Ecto neural progenitor cell (in vitro differentiated cells): Measurements from ENCODE around the gene ZNF331.

ENCODE experiments used
- DNase-seq: peaks from one replicate; pipeline ENCODE4 v3.0.0-alpha.2; 2018; ENCODE audit warnings: low spot score

Gene ZNF331

DNA sequence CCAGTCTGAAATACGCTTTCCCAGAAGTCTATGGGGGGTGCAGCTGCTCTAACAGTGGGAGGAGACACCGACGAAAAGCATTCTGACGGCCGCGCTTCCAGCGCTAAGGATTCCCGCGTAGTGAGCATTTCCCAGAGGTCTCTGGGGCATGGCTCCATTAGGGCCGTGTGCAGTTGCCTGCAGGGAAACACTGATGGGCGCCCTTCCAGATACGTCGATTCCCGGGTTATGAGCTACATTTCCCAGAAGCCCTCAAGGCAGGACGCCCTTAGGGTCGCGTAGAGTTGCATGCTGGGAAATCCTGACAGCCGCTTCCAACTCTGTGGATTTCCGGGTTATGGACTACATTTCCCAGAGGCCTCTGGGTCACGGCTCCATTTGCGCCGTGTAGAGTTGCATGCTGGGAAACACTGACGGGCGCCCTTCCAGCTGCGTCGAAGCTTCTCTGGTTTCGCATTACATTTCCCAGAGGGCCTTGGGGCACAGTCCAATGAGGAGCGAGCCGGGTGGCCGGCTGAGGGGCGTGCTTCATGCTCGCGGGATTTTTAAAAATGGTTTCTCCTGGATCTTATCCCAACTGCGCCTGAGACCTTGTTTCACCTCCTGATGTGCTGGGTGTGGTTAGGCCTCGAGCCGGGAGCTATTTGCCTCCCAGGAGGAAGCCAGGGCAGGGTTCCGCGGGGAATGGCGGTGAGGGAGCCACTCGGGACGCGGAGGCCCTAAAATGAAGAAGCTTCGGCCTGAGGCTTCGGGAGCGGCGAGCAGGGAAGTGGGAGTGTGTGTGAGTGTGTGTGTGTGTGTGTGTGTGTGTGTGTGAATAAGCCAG, 17.2 kb upstream of the ZNF331 start:
- peak; percentile 97 for DNase-seq

DNA sequence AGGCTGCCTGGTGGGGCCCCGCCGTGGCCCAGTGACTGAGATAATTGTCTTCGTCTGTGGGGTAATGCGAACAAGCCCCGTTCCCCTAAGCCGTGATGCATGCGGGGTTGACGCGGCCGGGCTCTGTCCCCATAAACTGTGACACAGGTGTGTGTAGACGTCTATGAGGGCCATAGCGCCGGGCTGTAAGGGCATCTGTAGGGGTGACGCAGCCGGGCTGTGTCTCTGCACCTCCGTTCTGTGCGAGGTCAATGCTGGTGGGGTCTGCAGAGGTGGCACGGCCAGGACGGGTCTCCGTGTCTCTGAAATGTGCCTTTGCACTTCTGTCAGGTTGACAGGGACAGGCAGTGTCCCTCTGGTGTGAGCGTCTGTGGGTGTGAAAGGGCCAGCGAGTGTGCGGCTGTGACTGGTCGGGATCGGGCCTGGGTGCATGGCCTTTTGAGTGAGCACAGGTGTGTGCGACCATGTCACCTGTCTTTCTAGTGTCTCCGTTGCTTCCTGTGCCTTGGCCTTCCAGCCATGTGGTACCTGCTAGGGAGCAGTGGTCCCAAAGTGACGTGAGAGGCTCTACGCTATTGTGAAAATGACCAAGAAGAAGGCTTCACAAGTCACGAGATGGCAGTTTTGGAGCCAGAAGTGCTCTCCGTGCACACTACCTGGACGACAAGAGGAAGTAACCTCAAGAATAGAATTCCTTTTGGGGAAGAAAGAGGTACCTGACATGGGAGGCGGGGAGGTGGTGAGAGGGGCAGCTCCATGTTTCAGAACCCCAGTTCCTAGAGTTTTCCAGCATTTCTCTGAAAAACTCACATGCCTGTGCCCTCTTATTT, 16.4 kb upstream of the ZNF331 start:
- DNase-seq, result no peak

DNA sequence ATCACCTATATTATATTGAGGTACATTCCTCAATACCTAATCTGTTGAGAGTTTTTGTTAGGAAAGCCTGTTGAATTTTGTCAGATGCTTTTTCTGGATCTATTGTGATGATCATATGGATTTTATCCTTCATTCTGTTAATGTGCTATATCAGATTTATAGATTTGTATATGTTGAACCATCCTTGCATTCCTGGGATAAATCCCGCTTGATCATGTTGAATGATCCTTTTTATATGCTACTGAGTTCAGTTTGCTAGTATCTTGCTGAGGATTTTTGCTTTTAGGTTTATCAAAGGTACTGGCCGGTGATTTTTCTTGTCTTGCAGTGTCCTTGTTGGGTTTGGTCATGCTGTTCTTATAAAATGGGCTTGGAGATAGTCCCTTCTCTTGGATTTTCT, 12.0 kb upstream of the ZNF331 start:
- no peak for DNase-seq

DNA sequence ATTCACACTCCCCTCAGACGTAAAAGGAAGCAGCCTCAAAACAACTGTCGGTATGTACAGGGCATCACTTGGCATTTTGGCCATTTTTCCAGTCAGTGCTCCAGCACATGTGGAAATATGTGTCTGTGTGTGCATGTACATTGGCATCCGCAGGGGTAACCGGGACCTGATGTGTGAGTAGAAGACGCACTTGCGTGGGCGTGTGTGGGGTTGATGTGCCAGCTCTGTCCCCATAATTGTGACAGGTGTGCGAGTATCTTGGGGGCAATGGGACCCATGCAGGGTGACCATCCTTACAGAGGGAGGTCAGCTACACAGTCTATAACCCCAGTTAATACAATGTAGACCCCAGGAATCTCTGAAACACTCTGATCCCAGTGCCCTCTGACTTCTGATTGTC, 7.3 kb upstream of the ZNF331 start:
- no peak for DNase-seq

DNA sequence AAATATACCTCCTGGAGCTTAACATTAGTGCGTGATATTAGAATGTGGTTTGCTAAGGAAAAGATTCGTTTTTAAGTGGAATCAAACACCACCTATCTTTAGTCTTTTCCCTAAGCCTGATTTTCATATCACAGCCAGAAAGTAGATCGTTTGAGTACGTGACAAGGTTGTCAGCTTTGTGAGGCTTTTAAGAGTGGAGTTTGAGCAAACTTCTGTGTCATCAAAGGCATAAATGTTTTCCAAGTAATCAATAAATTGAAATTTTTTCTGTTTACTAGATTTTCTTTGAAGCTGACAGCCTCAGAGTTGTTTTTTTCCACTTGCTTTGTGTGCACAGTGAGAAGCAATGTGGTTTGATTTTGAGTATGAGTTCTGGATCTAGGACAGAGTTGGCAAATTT, 6.5 kb upstream of the ZNF331 start:
- no peak for DNase-seq

DNA sequence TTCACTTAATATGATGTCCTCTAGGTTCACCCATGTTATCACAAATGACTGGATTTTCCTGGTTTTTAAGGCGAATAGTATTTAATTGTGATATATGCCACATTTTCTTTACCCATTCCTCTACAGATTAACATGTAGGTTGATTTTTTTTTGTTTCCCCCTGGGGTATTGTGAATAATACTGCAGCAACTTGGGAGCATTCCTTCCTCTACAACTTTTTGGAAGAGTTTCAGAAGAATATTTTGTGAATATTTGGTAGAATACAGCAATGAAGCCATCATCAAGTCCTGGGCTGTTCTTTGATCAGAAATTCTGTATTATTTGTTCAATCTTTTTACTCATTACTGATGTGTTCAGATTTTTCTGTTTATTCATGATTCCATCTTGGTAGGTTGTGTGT, 5.6 kb upstream of the ZNF331 start:
- DNase-seq, result no peak

DNA sequence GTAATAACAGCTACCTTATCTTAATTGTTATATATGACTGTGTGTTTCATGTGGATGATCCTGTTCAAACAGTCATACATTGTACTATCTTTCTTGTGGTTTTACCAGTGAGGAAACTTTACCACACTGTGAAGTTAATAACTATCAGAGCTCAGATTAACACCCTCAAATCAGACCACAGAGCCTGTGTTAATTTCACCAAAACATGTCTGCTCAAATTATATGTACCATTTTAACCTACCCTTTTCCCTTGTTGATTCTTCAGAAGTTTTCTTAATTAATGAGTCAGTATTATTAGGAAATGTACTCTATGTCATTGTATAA, 1.8 kb upstream of the ZNF331 start:
- DNase-seq, result no peak

DNA sequence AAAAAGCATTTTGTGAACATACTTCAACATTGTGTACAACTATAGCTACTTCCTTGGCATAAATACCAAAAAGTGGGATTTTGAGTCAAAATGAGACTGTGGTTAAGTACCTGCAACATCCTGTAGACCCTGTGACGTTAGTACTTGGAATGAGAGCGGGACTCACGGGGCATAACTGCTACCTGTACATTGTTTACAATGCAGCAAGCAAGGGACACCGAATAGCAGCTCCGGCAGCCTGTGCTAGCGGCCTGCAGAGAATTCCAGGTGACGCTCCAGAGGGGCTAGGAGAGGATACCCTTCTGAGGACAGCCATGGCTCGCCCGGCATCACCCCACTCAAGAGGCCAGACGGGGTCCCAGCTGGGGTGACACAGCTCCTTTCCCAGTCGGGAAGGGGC, 824 bp upstream of the ZNF331 start:
- DNase-seq, result no peak

DNA sequence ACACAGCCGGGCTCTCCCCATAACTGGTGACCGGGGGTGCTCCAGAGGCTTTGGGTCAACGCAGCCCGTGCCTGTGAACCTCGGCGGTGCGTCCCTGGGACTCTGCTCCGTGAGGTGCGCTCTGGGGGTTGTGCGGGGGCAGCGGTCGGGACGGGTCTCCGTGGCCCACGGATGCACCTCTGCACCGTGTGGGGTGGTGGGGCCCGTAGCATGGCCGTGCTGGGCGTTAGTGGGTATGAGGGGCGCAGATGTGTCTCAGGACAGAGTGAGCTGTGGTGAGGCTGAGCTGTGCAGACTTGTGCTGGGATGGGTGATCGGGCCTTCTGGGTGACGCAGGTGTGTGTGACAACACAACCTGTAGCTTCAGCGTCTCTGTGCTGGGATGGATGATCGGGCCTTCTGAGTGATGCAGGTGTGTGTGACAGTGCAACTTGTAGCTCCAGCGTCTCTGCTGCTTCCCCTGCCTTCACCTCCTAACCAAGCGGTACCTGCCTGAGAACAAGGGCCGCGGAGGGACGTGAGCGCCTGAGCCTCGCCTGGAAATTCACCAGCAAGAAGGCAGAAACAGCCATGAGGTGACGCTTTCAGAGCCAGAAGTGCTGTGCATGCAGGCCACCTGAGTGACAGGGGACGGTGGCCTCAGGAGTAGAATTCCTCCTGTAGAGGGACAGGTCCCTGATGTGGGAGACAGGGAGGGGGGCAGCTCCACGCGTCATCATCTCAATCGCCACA, 599 bp downstream of the ZNF331 start:
- DNase-seq, result peak; percentile 53

DNA sequence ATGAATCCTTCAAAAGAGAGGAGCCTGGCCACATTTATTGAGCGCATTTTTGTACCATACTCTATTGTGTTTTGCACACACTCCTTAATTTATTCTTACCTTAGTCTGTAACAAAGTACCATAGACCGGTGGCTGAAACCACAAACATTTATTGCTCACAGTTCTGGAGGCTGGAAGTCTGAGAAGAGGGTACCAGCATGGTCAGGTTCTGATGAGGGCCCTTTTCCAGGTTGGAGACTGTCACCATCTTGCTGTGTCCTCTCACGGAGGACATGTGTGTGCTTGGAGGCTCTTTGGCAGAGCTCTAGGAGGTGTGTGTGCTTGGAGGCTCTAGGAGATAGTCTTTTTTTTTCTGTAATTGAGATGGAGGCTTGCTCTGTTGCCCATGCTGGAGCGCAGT, 2.1 kb downstream of the ZNF331 start:
- no peak for DNase-seq

DNA sequence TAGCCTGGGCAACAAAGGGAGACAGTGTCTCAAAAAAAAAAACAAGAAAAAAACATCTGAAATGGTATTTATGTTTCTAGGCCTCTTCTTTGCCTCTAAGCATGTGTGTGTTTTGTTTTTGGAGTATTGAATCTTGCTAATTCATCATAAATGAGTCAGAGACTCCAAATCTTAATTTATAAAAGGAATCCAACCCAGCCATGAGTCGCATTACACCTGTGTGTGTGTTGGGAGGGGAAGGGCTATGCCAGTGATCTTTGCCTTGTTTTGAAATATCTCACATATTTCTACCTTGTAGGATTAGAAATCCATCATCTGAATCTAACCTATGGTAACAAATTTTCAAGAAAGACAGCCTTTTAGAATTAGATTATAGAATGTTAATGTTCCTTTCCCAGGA, 4.0 kb downstream of the ZNF331 start:
- no peak for DNase-seq

DNA sequence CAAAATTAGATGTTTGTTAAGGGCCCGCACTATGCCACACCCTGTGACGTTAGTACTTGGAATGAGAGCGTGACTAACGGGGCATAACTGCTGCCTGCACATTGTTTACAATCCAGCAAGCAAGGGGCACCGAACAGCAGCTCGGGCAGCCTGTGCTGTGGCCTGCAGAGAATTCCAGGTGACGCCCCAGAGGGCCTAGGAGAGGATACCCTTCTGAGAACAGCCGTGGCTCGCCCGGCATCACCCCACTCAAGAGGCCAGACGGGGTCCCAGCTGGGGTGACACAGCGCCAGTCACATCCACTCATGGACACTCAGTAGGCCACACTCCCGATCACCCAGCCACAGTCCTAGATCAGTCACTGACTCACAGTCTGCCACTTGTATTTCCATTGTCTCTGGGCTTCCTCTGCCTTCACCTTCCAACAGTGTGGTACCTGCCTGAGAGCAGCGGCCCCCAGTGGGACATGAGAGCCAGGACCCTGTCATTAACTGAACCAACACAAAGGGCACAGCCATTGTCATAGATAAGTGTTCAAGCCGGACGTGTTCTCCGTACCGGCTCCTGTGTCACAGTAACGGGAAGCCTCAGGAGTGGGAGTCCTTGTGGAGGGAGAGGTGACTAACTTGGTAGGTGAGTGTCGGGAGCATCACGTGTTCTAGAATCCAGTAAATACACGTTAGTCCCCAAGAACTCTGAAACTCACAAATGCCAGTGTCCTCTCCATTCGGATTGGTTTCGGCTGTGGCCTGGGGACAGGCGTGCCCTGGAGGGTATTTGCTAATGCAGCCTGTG, 7.5 kb downstream of the ZNF331 start:
- DNase-seq, result no peak

DNA sequence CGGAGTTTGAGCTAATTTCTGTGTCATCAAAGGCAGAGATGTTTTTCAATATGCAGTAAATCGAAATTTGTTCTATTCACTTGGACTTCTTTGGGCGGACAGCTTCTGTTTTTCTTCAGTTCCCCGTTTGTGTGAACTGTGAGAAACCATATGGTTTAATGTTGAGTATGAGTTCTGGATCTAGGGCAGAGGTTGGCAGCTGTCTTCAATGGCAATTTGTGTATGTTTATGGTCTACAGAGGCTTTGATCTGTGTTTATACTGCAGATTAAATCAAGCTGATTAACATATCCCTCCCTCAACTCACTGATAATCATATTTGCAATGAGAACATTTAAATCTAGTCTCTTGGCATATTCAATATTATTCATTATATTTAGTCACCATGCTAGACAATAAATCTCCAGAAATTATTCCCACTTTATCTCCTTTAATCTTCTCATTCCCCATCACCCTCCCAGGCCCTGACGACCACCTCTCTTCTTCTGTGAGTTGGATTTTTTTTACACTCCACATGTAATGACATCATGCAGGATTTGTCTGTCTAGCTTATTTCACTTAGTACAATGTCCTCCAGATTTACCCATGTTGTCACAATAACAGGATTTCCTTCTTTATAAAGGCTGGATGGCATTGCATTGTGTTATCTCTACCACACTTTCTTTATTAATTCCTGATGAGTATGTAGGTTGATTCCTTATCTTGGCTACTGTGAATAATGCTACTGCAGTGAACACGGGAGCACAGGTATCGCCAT, 9.0 kb downstream of the ZNF331 start:
- DNase-seq, result no peak

DNA sequence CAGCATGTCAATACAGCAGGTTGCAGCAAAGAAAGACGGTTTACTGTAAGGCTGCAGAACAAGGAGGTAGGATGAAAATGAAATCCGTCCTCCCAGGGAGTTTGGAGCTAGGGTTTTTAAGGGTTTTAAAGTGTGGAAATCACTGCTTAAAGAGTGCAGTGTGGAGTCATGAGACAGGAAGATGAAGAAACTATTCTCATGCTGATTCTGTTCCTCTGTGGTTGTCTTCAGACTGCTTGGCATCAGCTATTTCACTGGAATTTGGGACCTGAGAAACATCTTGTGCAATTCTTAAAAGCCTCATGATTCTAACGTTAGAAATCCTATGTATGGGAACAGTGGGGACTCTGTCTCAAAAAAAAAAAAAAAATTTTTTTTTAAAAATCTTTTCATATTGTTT, 11.4 kb downstream of the ZNF331 start:
- no peak for DNase-seq

DNA sequence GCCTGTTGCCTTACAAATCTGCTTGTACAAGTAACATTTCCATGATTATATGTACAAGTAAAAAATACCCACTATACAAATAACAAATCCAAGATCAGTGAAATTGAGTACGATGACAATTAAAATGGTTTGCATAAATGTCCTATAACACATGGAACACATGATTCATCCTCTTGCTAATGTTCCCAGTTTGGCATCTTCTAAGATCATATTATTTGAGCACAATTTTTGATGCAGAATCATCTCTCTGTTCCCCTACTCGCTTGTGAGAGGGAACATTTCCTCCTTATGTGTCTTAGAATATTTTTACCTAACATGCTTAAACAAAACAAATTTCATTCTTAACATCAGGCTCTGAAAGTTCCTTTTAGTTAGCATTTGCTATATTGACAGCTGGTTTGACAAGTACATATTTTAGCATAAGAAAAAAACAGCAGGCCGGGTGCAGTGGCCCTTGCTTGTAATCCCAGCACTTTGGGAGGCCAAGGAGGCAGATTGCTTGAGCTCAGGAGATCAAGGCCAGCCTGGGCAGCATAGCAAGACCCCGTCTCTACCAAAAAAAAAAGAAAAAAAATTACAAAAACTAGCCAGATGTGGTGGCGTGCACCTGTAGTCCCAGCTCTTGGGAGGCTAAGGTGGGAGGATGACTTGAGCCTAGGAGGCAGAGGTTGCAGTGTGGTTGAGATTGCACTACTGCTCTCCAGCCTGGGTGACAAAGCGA, 14.2 kb downstream of the ZNF331 start:
- DNase-seq, result no peak

DNA sequence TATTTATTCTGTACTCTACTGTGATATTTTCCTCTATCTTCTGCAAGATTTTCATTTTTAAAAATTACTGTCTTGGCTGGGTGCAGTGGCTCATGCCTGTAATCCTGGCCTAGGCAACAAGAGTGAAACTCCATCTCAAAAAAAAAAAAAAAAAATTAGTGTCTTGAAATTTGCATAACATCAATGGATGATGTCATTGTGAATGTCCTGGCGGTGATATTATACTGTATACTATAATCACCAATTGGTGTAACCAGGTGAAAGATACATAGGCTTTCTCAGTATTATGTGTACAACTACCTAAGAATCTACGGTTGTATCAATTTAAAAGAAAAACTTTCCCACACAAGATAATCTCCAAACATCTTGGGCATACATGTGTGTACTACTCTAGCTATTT, 15.2 kb downstream of the ZNF331 start:
- DNase-seq, result no peak

DNA sequence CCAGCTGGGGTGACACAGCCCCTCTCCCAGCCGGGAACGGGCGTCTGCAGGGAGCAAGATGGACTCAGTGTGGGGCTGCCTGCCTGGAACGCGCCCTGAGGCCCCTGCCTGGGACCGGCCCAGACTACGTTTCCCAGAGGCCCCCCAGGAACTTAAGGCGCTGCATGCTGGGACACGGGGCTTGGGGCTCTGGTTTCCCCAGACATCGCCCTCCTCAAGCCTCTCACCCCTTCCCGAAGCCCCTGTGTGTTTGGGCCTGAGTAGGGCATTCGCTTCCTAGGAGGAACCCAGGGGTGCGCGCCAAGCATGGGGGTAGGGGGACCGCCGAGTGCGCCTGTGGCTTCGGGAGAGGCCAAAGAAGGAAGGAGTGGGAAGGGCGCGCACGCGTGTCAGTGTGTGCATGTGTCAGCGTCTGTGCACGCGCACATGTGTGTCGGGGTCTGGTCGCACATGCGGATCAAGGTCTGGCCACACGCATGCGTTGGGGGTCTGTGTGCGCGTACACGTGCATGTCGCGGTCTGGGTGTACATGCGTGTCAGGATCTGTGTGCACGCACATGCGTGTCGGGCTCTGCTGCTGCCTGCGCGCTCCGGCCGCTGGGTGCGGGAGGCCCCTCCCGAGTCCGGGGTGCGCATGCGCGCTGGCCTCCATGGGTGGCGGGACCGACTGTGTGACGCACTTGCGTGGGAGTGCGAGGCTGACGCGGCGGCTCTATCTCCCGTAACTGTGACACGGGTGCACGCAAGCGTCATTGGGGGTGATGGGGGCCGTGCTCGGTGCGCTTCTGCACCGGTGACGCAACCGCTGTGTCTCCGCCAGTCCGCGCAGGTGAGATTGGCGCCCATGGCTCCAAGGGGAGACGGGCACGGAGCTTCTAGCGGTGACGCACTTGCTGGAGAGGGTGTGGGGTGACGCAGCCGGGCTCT, 16.2 kb downstream of the ZNF331 start:
- no peak for DNase-seq

DNA sequence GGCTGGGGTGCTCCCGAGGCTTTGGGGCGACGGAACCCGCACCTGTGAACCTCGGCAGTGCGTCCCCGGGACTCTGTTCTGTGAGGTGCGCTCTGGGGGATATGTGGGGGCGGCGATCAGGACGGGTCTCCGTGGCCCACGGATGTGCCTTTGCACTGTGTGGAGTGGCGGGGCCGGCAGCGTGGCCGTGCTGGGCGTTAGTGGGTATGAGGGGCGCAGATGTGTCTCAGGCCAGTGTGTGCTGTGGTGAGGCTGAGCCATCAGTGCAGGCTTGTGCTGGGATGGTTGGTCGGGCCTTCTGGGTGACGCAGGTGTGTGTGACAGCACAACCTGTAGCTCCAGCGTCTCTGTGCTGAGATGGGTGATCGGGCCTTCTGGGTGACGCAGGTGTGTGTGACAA, 16.9 kb downstream of the ZNF331 start:
- no peak for DNase-seq

DNA sequence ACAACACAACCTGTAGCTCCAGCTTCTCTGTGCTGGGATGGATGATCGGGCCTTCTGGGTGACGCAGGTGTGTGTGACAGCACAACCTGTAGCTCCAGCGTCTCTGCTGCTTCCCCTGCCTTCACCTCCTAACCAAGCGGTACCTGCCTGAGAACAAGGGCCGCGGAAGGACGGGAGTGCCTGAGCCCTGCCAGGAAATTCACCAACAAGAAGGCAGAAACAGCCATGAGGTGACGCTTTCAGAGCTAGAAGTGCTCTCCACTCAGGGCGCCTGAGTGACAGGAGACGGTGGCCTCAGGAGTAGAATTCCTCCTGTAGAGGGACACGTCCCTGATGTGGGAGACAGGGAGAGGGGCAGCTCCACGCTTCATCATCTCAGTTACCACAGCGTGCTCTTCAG, 17.4 kb downstream of the ZNF331 start:
- DNase-seq, result no peak

DNA sequence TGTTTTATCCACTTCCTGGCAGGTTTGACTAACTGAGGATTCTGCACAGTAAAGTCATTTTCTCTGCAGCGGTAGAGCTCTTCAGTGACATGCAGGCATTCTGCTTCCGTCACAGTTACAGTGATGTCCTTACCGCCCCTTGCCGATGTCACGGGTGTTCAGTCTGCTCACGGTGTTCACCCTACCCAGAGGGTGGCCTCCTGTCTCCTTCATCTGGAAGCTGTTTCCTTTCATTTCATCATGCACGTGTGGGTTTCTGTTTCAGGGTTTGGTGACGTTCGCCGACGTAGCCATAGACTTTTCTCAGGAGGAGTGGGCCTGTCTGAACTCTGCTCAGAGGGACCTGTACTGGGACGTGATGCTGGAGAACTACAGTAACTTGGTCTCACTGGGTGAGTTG, 33.4 kb downstream of the ZNF331 start:
- no peak for DNase-seq
